Spleen (tissue), 11 donors: ENCODE results near the gene RAPSN. TPM values are rescaled to one million over a fixed set of nuclear protein-coding genes. Genes with fewer than 3 reads are reported as not detected.

Source experiments
- DNase-seq: peaks from one replicate; pipeline ENCODE4 v3.0.0-alpha.2; 2020
- H3K27ac ChIP-seq, 8 donors: fragments of 200-600 bp; sonication (generic) in 7 of 8; 1 replicate in 4 of 8; 2 replicates in 4 of 8; pipeline versions ENCODE4 v1.5.0 to v1.8.0; 2016 to 2021; ENCODE audit warnings: inconsistent platforms in 4 of 8, mild to moderate bottlenecking in 4 of 8, moderate library complexity in 1 of 8
- H3K27me3 ChIP-seq, 7 donors: fragments of 200-600 bp; sonication (generic) in 6 of 7; replicated peaks in 1 of 7; 1 replicate in 4 of 7; 2 replicates in 3 of 7; pipeline versions ENCODE4 v1.5.0 to v1.8.0; 2016 to 2021; ENCODE audit warnings: inconsistent platforms in 3 of 7, mild to moderate bottlenecking in 1 of 7
- H3K36me3 ChIP-seq, 6 donors: fragments of 200-600 bp; sonication (generic) in 5 of 6; 1 replicate in 4 of 6; 2 replicates in 2 of 6; pipeline versions ENCODE4 v1.5.0 to v1.8.0; 2016 to 2021; ENCODE audit warnings: inconsistent platforms in 2 of 6
- H3K4me1 ChIP-seq, 6 donors: fragments of 200-600 bp; sonication (generic) in 5 of 6; 1 replicate in 3 of 6; 2 replicates in 3 of 6; pipeline versions ENCODE4 v1.5.0 to v1.8.0; 2016 to 2021; ENCODE audit warnings: inconsistent platforms in 3 of 6
- H3K4me3 ChIP-seq, 8 donors: fragments of 200-600 bp; sonication (generic) in 7 of 8; 1 replicate in 4 of 8; 2 replicates in 4 of 8; pipeline versions ENCODE4 v1.5.0 to v1.8.0; 2016 to 2021; ENCODE audit warnings: inconsistent platforms in 4 of 8, mild to moderate bottlenecking in 4 of 8, moderate library complexity in 2 of 8
- H3K9me3 ChIP-seq, 8 donors: fragments of 200-600 bp; sonication (generic) in 7 of 8; 1 replicate in 4 of 8; 2 replicates in 4 of 8; pipeline versions ENCODE4 v1.5.0 to v1.8.0; 2016 to 2021; ENCODE audit warnings: inconsistent platforms in 4 of 8
- POLR2A ChIP-seq, 3 donors: fragments of 450-650 bp; IDR thresholded peaks; one replicate each; pipeline ENCODE4 v1.5.1; 2017; ENCODE audit warnings: antibody characterized with exemption in 3 of 3, mild to moderate bottlenecking in 1 of 3
- POLR2AphosphoS5 ChIP-seq, 3 donors: sonication (generic); formaldehyde crosslinking; IDR thresholded peaks; one replicate each; pipeline ENCODE4 v1.5.1; 2017; ENCODE audit warnings: antibody characterized with exemption in 3 of 3
- WGBS, 5 donors: extraction: QIAGEN DNeasy Blood & Tissue Kit in 3 of 5; methylation state at CpG; one replicate each; pipeline versions ENCODE4 v1.1.5 to v1.1.7; 2013 to 2018; 5-methylcytosine and 5-hydroxymethylcytosine counted together
- intact Hi-C: fragments of 100-400 bp; cut with DNase I; formaldehyde crosslinking; loops from one replicate; pipeline ENCODE4 v1.15.0; 2023; ENCODE audit warnings: low total_unique reads
- polyA plus RNA-seq, 3 donors: library from polyadenylated mRNA; stranded (reverse); fragments of 200-250 nt; gene quantifications; one replicate each; pipeline ENCODE4 v1.2.1, GENCODE V29; 2013
- total RNA-seq, 7 donors: library from RNA; depleted of rRNA in 3 of 7; stranded (reverse); fragments of >200 nt in 3 of 7; fragmentation: NEBNext Ultra II Directional in 4 of 7; extraction: Animal tissue kit (Norgen Biotek cat#: 25700) in 4 of 7; gene quantifications; one replicate each; pipeline versions ENCODE4 v1.1.0 to v1.2.1, GENCODE V29; 2016 to 2021
- TF ChIP-seq, protein P1 (sequence below), 11 experiments: fragments of 200-600 bp in 7 of 11; fragments of 450-650 bp in 4 of 11; sonication (generic) in 4 of 11; IDR thresholded peaks in 8 of 11; conservative IDR thresholded peaks in 3 of 11; 1 replicate in 7 of 11; 2 replicates in 4 of 11; pipeline versions ENCODE4 v1.4.0 to v1.8.0; 2016 to 2021; ENCODE audit warnings: antibody characterized with exemption in 11 of 11, inconsistent platforms in 4 of 11, mild to moderate bottlenecking in 1 of 11
- donor health status: healthy with polysubstance abuse.
- donor health status: DM: no; HTN: no; CAD: no; lungs with moderate emphysema.
- donor health status: DM: no; HTN: no; CAD: no.
- donor health status: Bipolar disorder and iron deficiency.
- donor health status: healthy.
- donor health status: DM: no; HTN: no; CAD: no.
- donor health status: DM: yes; HTN: yes; CAD: no.

The RAPSN gene
- total and polyA plus RNA-seq, 10 donors: 0.42 to 1.6 (median 0.96) TPM; not detected in 2

DNA sequence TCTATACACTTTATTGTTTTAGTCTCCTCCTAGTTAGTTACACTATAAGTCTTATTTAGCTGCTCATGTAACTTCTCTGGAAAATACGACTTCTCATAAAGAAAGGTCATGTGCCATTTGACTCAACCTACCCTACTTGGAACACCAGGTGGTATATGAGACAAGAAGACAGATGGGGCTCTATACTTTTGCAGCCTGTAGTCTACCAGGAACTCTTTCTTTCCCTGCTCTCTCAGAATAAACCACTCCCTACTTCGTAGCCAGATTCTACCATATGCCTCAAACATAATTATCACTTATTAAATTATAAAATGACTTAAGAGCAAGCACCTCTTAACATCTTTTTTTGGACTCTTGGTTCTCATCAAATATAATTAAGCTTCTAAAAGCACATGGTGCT is 38.5 kb upstream of the RAPSN start:
- intact Hi-C loops: no loop called here
- Histone ChIP-seq H3K36me3 (peaks cover 5 to 82% (median 61%) of the 10 kb centered on the region in 6 donors), H3K4me1 (peaks cover 2 to 25% (median 13%) of the 10 kb centered on the region in 6 donors), H3K27ac (no peak overlapping the region), H3K27me3 (no peaks in the 10 kb centered on the region), H3K9me3 (no peaks in the 10 kb centered on the region), H3K4me3 (no peak overlapping the region)
- DNase-seq: no peak
- TF ChIP-seq POLR2AphosphoS5 (IDR thresholded peaks at IDR 0.05): no peak
- TF ChIP-seq, protein P1, sequence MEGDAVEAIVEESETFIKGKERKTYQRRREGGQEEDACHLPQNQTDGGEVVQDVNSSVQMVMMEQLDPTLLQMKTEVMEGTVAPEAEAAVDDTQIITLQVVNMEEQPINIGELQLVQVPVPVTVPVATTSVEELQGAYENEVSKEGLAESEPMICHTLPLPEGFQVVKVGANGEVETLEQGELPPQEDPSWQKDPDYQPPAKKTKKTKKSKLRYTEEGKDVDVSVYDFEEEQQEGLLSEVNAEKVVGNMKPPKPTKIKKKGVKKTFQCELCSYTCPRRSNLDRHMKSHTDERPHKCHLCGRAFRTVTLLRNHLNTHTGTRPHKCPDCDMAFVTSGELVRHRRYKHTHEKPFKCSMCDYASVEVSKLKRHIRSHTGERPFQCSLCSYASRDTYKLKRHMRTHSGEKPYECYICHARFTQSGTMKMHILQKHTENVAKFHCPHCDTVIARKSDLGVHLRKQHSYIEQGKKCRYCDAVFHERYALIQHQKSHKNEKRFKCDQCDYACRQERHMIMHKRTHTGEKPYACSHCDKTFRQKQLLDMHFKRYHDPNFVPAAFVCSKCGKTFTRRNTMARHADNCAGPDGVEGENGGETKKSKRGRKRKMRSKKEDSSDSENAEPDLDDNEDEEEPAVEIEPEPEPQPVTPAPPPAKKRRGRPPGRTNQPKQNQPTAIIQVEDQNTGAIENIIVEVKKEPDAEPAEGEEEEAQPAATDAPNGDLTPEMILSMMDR (IDR thresholded peaks at IDR 0.05 in 8 of 11, conservative IDR thresholded peaks at IDR 0.05 in 3 of 11): no peak
- TF ChIP-seq POLR2A (IDR thresholded peaks at IDR 0.05): no peak
- 86 to 96% (median 94%) methylated on average over 2 of the region's 2 CpGs for whole genome bisulfite sequencing, 5 donors

GRCh38 chr11:47485107-47485506 is 36.2 kb upstream of the RAPSN start:
- Histone ChIP-seq H3K4me3 (no peak overlapping the region), H3K36me3 (peaks cover 5 to 93% (median 84%) of the 10 kb centered on the region in 6 donors), H3K9me3 (no peaks in the 10 kb centered on the region), H3K4me1 (peaks cover 0 to 24% (median 13%) of the 10 kb centered on the region in 6 donors), H3K27ac (no peak overlapping the region), H3K27me3 (no peaks in the 10 kb centered on the region)
- intact Hi-C loops: no loop called here
- no peak for DNase-seq
- WGBS, 5 donors: 81 to 93% (median 86%) methylated on average over 7 of the region's 7 CpGs
- TF ChIP-seq, protein P1 (IDR thresholded peaks at IDR 0.05 in 8 of 11, conservative IDR thresholded peaks at IDR 0.05 in 3 of 11): no peak
- TF ChIP-seq POLR2AphosphoS5 (IDR thresholded peaks at IDR 0.05): no peak
- no peak for TF ChIP-seq POLR2A (IDR thresholded peaks at IDR 0.05)

DNA sequence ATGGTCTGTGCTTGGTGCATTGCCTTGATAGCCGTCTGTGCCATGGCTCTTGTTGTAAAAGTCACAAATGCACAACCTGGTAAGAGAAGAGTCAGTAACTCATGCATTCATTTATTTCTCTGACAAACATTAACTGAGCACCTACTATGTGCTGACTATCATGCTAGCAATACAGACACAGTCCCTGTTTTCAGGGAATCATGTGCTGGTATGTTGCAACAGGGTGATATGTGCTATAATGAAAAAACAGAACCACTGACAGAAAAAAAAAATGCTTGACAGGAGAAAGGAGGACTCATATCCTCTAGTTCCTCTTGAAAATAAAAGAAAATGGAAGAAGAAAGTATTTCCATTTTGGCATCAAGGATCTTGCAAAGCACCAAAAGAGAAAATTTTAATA is 34.5 kb upstream of the RAPSN start:
- 86 to 100% (median 96%) methylated on average over 1 of the region's 1 CpG for WGBS, 5 donors
- Histone ChIP-seq H3K36me3 (peaks cover 5 to 100% (median 96%) of the 10 kb centered on the region in 6 donors), H3K4me1 (peaks cover 0 to 9% (median 4%) of the 10 kb centered on the region in 6 donors), H3K27me3 (no peaks in the 10 kb centered on the region), H3K9me3 (no peaks in the 10 kb centered on the region), H3K4me3 (no peak overlapping the region), H3K27ac (peak overlapping the region in 1 of 8 donors; percentile 10)
- intact Hi-C loops: no loop called here
- no peak for DNase-seq
- no peak for TF ChIP-seq POLR2AphosphoS5 (IDR thresholded peaks at IDR 0.05)
- TF ChIP-seq, protein P1 (IDR thresholded peaks at IDR 0.05 in 8 of 11, conservative IDR thresholded peaks at IDR 0.05 in 3 of 11): no peak
- no peak for TF ChIP-seq POLR2A (IDR thresholded peaks at IDR 0.05)

- H3K27me3 ChIP-seq: no peaks in the 10 kb centered on the region
- no peak for DNase-seq
- no peaks in the 10 kb centered on the region for H3K4me1 ChIP-seq
- intact Hi-C loops: no loop called here
- no peak for TF ChIP-seq POLR2AphosphoS5 (IDR thresholded peaks at IDR 0.05)
- TF ChIP-seq, protein P1 (IDR thresholded peaks at IDR 0.05 in 8 of 11, conservative IDR thresholded peaks at IDR 0.05 in 3 of 11): no peak
- no peak for TF ChIP-seq POLR2A (IDR thresholded peaks at IDR 0.05)
- WGBS, 5 donors: 87 to 96% (median 89%) methylated on average over 6 of the region's 6 CpGs
- H3K27ac ChIP-seq: no peak overlapping the region
- H3K4me3 ChIP-seq: no peak overlapping the region
- H3K9me3 ChIP-seq: no peaks in the 10 kb centered on the region
- H3K36me3 ChIP-seq: peaks cover 5 to 100% (median 98%) of the 10 kb centered on the region in 6 donors
Measured at GRCh38 chr11:47480762-47481161, 31.8 kb upstream of the RAPSN start.
